NK-92 (cell line): ENCODE data around the gene B4GALNT2.
"Not testable (repeated sequence)": the region's sequence is repeated elsewhere in the genome, so short reads cannot be mapped to it uniquely, and the experiment has no call there.

Experiments
- DNase-seq: peaks from one replicate; lab custom pipeline; 2025; ENCODE audit not compliant: unreplicated experiment; lab: John Stamatoyannopoulos, UW

Gene B4GALNT2, protein sequence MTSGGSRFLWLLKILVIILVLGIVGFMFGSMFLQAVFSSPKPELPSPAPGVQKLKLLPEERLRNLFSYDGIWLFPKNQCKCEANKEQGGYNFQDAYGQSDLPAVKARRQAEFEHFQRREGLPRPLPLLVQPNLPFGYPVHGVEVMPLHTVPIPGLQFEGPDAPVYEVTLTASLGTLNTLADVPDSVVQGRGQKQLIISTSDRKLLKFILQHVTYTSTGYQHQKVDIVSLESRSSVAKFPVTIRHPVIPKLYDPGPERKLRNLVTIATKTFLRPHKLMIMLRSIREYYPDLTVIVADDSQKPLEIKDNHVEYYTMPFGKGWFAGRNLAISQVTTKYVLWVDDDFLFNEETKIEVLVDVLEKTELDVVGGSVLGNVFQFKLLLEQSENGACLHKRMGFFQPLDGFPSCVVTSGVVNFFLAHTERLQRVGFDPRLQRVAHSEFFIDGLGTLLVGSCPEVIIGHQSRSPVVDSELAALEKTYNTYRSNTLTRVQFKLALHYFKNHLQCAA

GRCh38 chr17:49132699-49133364, at the start of gene B4GALNT2:
B4GALNT2 (plus strand) TSS chr17:49132769; CDS start chr17:49132793, 24 bp downstream.
- DNase-seq: no peak

GRCh38 chr17:49085046-49085445, 47.5 kb upstream of the B4GALNT2 start:
- not testable (repeated sequence) for DNase-seq

DNA sequence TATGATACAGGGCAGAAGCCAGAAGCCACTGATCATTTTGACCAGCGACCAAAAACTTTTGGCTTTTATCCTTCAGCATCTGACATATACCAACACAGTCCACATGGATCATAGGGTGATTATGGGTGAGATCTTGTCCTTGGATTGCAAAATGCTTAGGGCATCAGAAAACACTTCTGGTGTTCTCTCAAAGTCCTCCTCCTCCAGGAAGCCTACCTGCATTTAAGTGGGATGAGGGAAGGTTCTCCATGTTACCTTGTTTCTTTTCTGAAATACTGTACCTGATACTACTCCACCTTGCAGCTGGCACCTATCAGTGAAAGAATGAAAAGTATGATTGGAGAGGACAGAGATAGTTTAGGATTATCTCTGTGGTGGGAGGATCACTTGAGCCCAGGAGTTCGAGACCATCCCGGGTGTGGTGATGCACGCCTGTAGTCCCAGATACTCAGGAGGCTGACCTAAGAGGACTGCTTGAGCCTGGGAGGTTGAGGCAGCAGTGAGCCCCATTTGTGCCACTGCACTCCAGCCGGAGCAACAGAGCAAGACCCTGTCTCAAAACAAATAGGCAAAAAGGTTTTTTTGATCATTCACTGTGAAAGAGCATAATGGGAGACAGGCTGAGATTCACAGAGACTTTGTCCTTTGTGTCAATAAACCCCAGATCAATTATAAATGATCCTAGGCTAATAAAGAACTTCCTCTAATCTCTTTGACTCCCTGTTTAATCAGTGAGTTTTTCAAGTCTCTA, 46.8 kb upstream of the B4GALNT2 start:
- DNase-seq: no peak

DNA sequence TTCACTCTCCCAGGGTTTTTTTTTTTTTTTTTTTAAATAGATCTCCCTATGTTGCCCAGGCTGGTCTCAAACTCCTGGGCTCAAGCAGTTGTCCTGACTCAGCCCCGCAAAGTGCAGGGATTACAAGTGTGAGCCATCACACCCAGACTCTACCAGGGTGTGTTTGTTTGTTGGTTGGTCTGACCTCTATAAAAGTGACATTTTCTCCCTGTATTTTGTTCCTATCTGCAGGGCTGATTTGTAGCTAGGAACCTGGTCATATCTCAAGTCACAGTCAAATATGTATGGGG, 46.3 kb upstream of the B4GALNT2 start:
- no peak for DNase-seq

GRCh38 chr17:49086649-49087048, 45.9 kb upstream of the B4GALNT2 start:
- no peak for DNase-seq

DNA sequence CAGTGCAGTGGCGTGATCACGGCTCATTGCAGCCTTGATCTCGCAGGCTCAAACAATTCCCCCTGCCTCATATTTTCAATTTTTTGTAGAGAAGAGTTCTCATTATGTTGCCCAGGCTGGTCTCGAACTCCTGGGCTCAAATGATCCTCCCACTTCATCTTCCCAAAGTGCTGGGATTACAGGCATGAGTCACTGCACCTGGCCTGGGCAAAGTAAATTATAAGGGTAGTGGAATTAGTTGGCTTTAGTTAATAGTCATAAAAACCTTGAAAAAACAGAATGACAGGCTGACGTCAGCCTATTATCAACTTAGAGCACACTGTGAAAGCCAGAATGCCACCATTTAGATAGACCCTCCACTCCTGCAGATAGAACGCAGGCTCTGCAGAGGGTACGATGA, 43.5 kb upstream of the B4GALNT2 start:
- DNase-seq: no peak

GRCh38 chr17:49090878-49091594, 41.5 kb upstream of the B4GALNT2 start:
- no peak for DNase-seq

DNA sequence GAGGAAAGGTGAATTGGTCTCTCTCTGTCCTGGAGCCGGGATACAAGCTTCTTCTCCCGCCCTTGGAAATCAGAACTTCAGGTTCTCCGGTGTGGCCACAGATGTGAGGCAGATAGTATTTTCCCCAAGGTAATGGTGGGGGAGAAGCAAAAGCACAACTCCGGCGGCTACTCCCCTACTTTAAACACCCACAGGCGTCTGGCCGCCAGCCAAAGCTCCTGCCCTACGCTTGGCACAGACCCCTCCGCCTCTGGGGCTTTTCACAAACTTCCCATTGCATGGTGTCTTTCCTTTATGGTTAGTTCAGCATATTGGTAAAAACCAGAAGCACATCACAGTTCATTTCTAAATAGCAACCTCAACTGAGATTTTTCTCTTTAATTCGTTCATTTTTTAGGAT, 39.4 kb upstream of the B4GALNT2 start:
- DNase-seq: no peak

GRCh38 chr17:49100601-49101000, 32.0 kb upstream of the B4GALNT2 start:
- no peak for DNase-seq

DNA sequence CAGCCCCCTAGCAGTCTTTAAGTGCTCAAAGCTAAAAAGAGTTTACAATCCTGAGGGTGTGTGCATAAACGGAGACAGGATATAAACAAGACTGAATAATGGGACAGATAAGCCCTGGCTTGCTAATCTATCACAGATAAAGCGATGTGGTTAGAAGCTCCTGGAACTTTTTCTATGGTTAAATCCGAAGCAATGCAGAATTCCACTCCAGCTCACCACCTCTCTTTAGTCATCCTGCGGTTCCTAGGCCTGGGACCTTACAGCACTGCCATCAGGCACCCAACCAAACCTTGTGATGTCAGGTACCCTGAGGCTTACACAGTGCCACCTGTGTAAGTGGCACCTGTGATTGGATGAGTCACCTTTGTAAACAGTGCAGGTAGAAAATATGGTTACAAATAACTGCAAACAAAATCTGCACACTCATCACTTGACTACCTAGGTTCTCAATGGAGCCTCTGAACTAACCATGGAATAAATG, 31.5 kb upstream of the B4GALNT2 start:
- no peak for DNase-seq

GRCh38 chr17:49103360-49103759, 29.2 kb upstream of the B4GALNT2 start:
- DNase-seq: not testable (repeated sequence)

- no peak for DNase-seq
These were observed 28.0 kb upstream of the B4GALNT2 start for GRCh38 chr17:49104511-49105074.

- DNase-seq: no peak
These were observed 26.0 kb upstream of the B4GALNT2 start for GRCh38 chr17:49106321-49107210.

DNA sequence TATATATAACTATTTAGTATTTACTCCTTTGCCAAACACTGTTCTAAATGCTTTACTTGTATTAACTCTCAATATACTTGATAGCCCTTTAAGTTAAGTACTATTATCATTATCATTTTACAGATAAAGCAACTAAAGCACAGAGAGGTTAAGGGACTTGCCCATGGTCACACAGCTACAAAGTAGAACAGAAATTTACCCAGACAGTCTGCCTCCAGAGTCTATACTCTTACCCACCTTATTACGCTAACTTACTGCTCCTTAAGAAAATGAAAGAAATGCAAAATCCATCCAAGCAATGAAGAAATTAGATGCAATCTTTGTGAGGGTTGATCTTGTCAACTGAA, 25.4 kb upstream of the B4GALNT2 start:
- DNase-seq: no peak

DNA sequence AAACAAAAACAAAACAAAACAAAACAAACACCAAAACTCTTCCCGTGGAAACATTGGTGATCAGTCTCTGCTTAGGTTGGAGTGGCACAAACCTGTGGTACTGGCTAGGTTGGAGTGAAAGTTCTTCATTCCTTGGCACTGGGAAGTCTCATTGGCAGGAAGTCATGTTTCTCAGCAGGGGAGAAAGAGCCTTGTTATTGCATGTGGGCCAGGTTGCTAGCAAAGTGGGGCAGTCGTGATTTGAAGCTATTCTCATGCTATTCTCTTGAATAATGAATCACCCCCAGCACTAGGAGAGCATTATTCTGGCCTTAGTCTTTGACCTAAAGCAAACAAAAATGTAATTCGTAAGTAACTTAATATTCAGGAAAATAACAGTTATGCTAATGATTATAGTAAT, 24.3 kb upstream of the B4GALNT2 start:
- DNase-seq: no peak

DNA sequence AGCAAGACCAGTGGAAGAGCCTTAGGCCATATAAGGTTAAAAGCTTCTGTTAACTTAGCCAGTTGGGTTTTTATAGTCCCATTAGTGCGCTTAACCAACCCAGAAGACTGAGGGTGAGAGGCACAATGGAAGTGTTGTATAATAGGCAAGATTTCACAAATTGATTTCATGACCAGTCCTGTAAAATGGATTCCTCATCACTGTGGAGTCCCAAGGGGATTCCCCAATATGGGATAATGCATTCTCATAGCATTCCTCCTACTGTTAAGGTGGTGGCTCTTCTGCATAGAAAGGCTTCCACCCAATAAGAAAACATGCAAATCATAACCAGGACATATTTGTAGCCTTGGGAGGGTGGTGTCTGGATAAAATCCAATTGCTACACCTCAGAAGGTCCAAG, 22.1 kb upstream of the B4GALNT2 start:
- DNase-seq: no peak

DNA sequence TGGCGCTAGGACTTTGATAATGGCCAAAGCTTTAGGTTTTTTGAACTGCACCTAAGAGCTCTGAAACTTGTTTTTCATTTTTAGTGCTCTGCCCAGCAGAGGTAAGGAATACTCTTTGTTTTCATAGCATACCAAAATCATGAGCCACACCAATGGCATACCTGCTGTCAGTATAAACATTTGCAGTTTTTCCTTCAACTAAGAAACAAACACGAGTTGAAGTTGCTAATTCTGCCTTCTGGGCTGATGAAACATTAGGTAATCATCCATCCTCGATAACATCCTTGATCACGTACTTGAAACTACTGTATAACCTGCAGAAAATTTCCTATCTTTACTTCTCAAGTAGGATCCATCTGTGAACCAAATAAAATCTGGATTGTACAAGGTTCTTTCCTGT, 20.6 kb upstream of the B4GALNT2 start:
- DNase-seq: no peak

DNA sequence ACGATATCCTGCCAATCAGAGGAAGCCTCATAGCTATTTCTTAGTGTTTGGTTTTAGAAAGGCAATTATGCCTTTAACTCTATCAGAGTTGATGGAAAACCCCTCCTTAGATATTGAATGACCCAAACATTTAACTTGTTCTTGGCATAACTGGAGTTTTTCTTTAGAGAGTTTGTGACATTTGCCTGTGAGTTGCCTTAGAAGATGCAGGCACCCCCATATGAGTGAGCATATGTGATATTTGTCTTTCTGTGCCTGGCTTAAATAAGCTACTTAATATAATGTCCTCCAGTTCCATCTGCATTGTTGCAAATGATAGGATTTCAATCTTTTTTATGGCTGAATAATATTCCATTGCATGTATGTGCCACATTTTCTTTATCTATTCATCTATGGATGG, 19.6 kb upstream of the B4GALNT2 start:
- no peak for DNase-seq

- no peak for DNase-seq
These were observed 17.9 kb upstream of the B4GALNT2 start for GRCh38 chr17:49114703-49115102.
